GM21786 (cell line): ENCODE data around the gene LRRN2.

Source experiments
- ATAC-seq: cut with Tn5 transposase; IDR thresholded peaks from one replicate; pipeline ENCODE4 v1.9.1; 2021; ENCODE audit not compliant: unreplicated experiment

Gene LRRN2

DNA sequence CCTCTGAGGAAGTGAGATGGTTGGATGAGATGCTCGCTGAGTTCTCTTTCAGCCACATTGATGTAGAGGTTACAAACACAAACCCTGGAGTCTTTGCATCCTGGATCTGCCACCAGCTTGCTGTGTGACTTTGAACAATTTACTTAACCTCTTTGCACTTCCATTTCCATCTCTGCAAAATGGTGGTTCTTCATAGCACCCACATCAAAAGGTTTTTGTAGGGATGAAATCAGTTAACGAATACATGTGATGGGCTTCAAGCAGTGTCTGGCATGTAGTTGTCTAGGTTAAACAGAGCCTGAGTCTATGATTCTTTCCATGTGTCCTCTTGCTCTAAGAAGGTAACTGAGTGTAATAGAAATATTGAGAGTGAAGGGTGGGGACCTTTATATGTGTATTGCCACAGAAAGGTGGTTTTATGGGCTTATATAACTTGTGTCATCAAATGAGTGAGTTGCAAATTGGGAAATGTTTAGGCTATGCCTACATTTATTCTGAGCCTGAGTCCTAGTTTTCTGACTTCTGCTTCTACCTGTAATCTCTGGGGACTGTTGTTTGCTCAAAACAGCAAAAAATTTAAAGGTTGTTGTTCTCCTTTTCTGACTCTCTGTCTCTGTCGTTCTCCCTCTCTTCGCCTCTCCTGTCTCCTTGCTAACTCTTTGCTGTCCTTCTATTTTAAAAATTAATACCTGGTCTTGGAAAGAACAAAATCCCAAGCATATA lies 27.3 kb upstream of the LRRN2 start:
- ATAC-seq: no peak

GRCh38 chr1:204711947-204712701 lies 26.6 kb upstream of the LRRN2 start:
- ATAC-seq: no peak

GRCh38 chr1:204711103-204711946 lies 25.8 kb upstream of the LRRN2 start:
- ATAC-seq: no peak

DNA sequence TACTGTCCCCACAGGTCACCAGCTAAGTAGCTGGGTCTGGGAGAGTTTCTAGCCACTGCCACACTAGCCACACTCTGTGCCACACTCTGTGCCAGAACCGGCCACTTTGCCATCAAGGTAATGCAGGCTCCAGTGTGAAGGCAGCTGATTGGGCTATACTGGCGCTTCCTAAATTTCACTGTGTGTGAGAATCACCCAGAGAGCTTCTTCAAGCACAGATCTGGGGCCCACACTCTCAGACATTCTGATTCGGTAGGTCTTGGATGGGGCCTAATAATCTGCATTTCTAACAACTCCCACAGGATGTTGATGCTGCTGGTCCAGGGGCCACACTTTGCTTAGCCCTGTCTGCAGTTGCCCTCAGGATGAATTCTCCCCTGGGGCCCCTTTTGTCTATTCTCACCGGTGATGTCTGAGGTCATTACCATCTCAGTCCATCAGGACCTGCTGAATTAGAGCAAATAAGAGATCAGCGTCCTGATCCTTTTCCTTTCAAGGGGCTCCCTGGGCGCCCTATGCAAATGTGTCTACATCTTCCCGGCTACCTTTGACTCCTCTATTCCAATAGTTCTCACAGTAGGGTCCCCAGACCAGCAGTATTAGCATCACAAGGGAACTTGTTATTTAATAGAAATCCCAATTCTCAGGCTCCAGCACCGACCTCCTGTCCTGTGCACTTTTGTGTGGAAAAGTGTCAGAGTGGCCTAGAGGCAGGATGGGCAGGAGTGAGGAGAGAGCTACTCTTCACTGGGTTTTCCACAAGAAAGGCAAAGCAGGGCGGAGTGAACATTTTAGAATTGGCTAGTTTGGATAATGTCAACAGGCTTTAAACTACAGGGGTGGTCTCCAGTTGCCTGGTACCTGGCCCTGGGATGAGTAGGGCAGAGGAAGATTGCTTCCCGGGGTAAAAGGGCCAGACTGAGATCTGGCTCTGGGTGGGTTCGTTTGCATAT lies 24.7 kb upstream of the LRRN2 start:
- no peak for ATAC-seq

GRCh38 chr1:204709021-204709420 lies 23.5 kb upstream of the LRRN2 start:
- no peak for ATAC-seq

DNA sequence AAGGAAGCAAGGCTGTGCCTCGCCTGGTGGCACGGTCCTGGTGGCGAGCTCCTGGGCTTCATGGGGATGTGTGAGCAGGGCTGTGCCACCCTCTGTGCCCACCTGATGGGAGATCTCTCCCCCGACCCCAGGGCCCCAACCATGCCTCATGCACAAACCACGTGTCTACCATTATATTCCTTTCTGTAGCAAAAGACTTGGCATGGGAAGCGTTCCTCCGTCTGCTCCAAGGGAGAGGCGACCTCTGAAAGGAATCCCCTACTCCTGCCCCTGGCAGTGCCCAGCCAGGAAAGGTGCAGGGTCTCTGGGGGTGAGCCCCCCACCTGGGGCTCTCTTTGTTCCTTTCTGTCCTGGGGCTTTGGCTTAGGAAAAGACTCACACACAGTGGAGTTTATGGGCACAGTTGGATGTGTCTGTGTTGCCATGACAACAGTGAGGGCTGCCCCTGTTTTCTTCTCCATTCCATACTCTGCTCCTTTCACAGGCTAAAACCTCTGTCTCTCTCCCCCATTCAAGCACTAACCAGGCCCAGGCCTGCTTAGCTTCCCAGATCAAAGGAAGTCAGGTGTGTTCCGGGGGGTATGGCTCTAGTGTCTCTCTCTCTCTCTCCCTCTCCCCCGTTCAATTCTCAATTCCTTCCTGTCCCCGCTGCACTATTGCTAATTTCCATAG lies 21.4 kb upstream of the LRRN2 start:
- no peak for ATAC-seq

DNA sequence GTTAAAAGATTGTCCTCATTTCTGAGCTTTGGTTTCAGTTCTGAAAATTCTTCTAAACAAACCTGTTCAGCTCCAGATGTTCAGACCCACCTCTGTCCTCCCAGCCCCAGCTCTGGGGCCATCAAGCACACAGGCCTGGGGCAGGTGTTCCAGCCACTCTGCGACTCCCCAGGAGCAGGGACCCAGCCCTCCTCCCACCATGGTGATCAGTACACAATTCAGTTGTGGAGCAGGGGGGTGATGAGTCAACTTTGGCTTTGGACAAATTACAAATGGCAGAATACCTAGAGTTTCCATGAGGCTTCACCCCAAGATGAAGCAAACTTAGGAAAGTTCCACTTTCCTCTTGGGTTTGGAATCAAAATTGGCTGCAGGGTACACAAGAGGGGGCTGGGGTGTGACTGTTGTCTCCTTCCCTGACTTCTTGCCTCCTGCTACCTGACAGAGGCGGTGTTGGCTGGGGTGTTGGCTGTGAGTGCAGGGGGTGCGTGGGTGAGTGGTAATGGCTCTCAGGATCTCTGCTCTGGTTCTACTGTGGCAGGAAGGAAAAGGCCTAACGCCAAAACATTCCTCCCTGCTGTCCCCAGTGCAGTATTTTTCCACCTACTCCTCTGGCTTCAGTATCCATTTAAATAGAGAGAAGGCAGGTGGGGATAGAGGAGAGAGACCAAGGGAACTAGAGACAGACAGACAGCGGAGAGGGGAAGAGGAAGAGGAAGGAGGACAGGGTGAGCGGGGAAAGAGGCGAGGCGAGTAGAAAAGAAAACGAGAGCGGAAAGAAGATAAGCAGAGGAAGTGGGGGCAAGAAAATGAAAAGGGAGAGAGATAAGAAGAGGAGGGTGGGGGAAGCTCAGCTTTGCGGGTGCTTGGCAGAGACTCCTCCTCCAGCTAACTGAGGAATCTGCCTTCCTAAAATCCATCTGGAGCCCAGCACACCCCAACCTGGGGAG lies 20.6 kb upstream of the LRRN2 start:
- ATAC-seq: no peak

DNA sequence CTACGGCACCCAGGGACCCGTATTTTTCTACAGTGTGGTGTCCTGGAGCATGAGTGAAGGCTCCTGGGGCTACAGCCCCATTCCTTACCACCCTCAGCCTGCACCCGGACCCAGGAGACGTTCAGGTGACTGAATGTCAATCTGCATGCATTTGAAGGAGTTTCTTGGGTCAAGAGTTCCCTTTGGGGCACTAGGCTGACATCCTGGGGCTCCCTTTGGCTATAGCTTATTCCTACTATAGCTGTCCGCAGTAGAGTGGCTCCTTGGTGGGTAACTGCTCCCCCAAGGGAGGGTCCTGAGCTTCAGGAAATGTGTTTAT lies 19.9 kb upstream of the LRRN2 start:
- ATAC-seq: no peak

DNA sequence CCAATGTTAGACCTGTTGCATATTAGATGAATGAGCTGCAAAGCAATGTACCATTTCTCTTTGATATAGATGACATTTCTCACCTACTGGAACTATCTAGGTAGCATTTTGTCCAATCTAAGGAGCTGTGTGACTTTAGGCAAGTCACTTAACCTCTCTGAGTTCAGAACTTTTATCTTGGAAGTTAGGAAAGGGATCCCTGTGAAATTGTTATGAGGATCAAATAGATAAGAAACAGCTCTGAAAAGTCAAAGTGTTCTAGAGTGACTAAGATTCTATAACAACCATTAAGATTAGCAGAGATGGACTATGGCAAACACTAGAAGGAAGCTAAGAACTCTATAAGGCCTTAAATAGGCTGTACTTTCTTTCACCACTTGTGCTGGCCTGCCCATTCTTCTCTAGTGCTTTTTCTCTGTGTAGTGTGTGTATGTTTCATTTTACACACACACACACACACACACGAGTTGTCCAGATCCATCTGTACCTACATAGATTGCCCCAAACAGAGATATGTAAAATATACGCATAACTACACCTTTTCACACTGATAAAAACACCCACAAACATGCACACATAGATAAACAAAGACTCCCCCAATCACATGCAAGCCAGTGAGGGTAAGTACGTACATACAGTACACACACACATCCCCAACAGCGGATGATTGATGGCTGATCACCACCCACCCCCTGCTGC lies 19.4 kb upstream of the LRRN2 start:
- no peak for ATAC-seq

GRCh38 chr1:204703826-204704612 lies 18.5 kb upstream of the LRRN2 start:
- ATAC-seq: no peak

DNA sequence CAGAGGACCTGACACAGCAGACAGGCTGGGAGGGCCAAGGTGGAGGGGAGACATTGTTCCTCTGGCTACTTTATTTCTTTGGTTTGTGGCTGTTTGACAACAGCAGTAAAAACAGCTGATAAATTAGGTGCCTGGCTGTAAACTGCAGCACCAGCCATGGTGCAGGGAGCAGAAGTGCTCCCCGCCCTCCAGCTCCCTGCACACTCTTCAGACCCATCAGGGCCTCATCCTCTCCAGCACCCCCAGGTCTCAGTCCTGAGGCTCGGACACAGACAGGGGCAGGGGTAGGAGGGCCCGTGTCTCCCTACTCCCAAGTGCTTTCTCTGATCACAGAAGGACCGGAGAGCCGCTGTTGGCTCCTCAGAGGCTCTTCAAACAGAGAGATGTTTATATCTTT lies 17.7 kb upstream of the LRRN2 start:
- ATAC-seq: no peak

GRCh38 chr1:204702552-204703267 lies 17.2 kb upstream of the LRRN2 start:
- ATAC-seq: no peak

DNA sequence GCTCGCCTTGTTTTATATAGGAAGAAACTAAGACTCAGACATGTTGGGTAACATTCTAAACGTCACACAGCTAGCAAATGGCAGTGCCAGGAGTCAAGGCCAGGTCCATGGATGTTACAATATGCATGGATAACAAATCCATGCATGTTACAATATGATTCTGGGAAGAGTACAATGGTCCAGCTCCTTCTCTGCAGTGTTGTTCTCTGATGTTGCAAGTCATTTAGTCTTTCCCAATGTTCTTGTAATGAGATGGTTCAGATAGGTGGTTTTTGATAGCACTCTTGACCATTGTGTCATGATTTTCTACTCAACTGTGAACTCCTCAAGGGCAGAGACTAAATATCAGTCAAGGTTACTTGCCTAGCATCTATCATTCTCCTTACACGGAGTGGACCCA lies 15.7 kb upstream of the LRRN2 start:
- no peak for ATAC-seq

DNA sequence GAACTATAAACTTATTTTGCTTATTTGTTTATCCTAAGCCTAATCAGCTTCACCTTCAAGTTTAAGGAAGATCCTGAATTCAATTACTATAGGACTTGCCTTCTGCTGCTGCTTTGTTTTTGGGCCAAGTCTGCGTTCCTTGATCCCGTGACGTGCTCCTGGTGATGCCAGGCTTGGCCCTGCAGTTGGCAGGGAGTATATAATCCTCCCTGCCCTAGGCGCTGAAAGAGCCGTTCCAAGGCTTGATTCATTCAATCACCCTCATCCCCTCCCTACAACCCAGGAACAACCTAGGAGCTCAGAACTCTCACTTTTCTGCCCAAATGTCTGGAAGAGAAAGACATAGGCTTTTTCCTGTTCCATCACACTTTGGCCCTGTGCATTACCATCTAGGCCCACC lies 12.4 kb upstream of the LRRN2 start:
- ATAC-seq: no peak

DNA sequence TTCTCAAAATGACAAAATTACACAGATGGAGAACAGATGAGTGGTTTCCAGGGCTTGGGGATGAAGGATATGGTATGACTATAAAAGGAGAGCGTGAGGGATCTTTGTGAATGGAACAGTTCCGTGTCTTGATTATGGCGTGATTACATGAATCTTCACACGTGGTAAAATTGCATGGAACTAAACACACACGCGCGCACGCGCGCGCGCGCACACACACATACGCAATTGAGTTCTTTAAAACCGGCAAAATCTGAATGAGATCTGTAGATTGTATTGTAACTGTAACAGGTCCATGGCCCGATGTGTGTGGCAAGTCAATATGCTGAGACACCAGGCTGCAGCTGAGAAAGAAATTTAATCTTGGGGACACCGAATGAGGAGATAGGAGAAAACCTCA lies 11.1 kb upstream of the LRRN2 start:
- ATAC-seq: no peak

DNA sequence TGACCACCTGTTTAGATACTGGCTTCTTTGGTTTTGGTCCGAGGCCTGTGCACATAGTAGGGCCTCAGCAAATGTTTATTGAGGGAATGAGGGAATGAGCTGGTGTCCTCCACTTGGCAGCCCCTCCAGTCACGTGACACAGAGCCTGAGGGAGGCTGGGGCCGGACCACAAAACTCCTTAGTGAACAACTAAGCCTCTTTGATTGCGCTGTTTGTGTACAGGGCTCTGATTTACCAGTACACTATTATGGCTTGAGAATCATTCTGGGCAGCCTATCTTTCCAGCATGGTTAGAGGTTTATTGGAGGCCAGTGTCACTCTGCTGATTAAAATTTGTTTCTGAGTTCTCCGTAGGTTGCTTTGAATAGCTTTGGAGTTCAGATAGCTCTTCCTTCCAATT lies 10.2 kb upstream of the LRRN2 start:
- ATAC-seq: no peak

DNA sequence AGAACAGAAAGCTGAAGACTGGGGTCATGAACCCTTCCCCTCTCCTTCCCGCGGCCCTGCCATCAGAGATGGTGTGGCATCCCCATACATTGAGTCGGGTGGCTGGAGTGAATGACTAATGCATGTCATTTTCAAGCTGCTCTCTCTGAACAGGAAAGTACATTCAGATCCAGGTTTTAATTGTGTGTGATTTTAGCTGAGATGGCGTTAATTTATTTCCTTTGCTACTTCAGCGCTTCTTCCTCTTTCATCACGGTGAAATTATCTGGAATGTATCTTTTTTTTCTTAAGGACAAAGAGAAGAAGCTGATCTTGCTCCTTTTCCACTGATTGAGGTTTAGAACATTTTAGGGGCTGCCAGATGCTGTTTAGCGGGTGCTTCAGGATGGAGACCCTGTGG lies 8.6 kb upstream of the LRRN2 start:
- no peak for ATAC-seq
